H1 (cell line): ENCODE measurements around the gene IDE. TPM values are rescaled to one million over a fixed set of nuclear protein-coding genes. Genes with fewer than 3 reads are reported as not detected.
"Not testable (repeated sequence)": the region's sequence is repeated elsewhere in the genome, so short reads cannot be mapped to it uniquely, and the experiment has no call there.

Experiments used
- CTCF ChIA-PET: fragments of 300-600 bp; sonication (Branson Sonifier 250); formaldehyde crosslinking; loops from one replicate; lab custom pipeline; 2021; ENCODE audit not compliant: partially characterized antibody; lab: Charles Lee
- POLR2A ChIA-PET: fragments of 300-600 bp; sonication (Branson Sonifier 250); formaldehyde crosslinking; loops from one replicate; lab custom pipeline; 2021; ENCODE audit warnings: inconsistent platforms; ENCODE audit not compliant: partially characterized antibody; lab: Charles Lee
- DNase-seq, 2 experiments: peaks; one replicate each; pipeline versions ENCODE4 v3.0.0 to v3.0.0-alpha.2; 2010 to 2022; ENCODE audit warnings: low spot score in 2 of 2, low read depth in 1 of 2, mixed read lengths in 1 of 2
- FAIRE-seq: peaks from 2 replicates; lab custom pipeline; 2011; peaks lifted over from hg19 to GRCh38; lab: Jason Lieb, UNC
- H2AFZ ChIP-seq: 2 replicates; pipeline ENCODE4 v1.8.1; 2012; ENCODE audit warnings: low read length, inconsistent platforms
- H2AK5ac ChIP-seq: 2 replicates; pipeline ENCODE4 v1.6.1; 2013; ENCODE audit warnings: low read depth, low read length
- H2BK120ac ChIP-seq: replicated peaks from 2 replicates; pipeline ENCODE3; 2013; ENCODE audit warnings: low read depth, low read length, inconsistent platforms
- H2BK12ac ChIP-seq: 2 replicates; pipeline ENCODE4 v1.6.1; 2013; ENCODE audit warnings: low read depth, low read length
- H2BK15ac ChIP-seq: 2 replicates; pipeline ENCODE4 v1.6.1; 2013; ENCODE audit warnings: low read length
- H2BK20ac ChIP-seq: 2 replicates; pipeline ENCODE4 v1.6.1; 2013; ENCODE audit warnings: low read length
- H2BK5ac ChIP-seq: 2 replicates; pipeline ENCODE4 v1.6.1; 2013; ENCODE audit warnings: low read depth, low read length
- H3K14ac ChIP-seq: 2 replicates; pipeline ENCODE4 v1.6.1; 2013; ENCODE audit warnings: inconsistent platforms; ENCODE audit not compliant: insufficient read length
- H3K18ac ChIP-seq: 2 replicates; pipeline ENCODE4 v1.6.1; 2013; ENCODE audit warnings: low read length; ENCODE audit errors: extremely low read depth
- H3K23ac ChIP-seq: 2 replicates; pipeline ENCODE4 v1.6.1; 2013; ENCODE audit warnings: inconsistent platforms; ENCODE audit not compliant: insufficient read length
- H3K23me2 ChIP-seq: 2 replicates; pipeline ENCODE4 v1.6.1; 2013; ENCODE audit warnings: low read depth, low read length
- H3K27ac ChIP-seq: 2 replicates; pipeline ENCODE4 v1.6.1; 2011; ENCODE audit warnings: low read depth, low read length, inconsistent platforms
- H3K27me3 ChIP-seq, 4 experiments: replicated peaks in 1 of 4; 1 replicate in 1 of 4; 2 replicates in 3 of 4; pipeline versions ENCODE4 v1.6.1 to v1.8.1; 2011 to 2013; ENCODE audit warnings: low read length in 3 of 4, mild to moderate bottlenecking in 3 of 4, inconsistent platforms in 2 of 4, mixed read lengths in 2 of 4, moderate library complexity in 1 of 4; ENCODE audit not compliant: control insufficient read depth in 3 of 4, insufficient read depth in 3 of 4; ENCODE audit errors: extremely low read depth in 1 of 4
- H3K36me3 ChIP-seq, 4 experiments: 2 replicates each; pipeline versions ENCODE4 v1.6.1 to v1.8.1; 2011 to 2013; ENCODE audit warnings: mild to moderate bottlenecking in 4 of 4, low read length in 3 of 4, moderate library complexity in 2 of 4, control low read depth in 1 of 4, inconsistent platforms in 1 of 4; ENCODE audit not compliant: insufficient read depth in 4 of 4, control insufficient read depth in 2 of 4
- H3K4ac ChIP-seq: replicated peaks from 2 replicates; pipeline ENCODE3; 2013; ENCODE audit warnings: low read length, low read depth, mixed read lengths, inconsistent platforms; ENCODE audit not compliant: insufficient read length
- H3K4me1 ChIP-seq, 4 experiments: replicated peaks in 1 of 4; 1 replicate in 1 of 4; 2 replicates in 3 of 4; pipeline versions ENCODE4 v1.6.1 to v1.8.1; 2011 to 2013; ENCODE audit warnings: low read length in 3 of 4, inconsistent platforms in 2 of 4, mixed read lengths in 1 of 4; ENCODE audit not compliant: insufficient read depth in 4 of 4, control insufficient read depth in 3 of 4
- H3K4me2 ChIP-seq, 2 experiments: 2 replicates each; pipeline versions ENCODE4 v1.6.1 to v1.8.1; 2011 to 2013; ENCODE audit warnings: low read depth in 2 of 2, low read length in 2 of 2, control low read depth in 1 of 2, inconsistent platforms in 1 of 2, mild to moderate bottlenecking in 1 of 2; ENCODE audit not compliant: insufficient read depth in 1 of 2
- H3K4me3 ChIP-seq, 4 experiments: fragments of 200-600, 300-600 bp in 1 of 4; sonication (generic), shearing (Covaris generic), sonication (Bioruptor Twin) in 1 of 4; 2 replicates each; pipeline versions ENCODE4 v1.5.1 to v1.8.1; 2011 to 2016; ENCODE audit warnings: low read length in 4 of 4, low read depth in 3 of 4, control low read depth in 2 of 4, inconsistent platforms in 2 of 4, mild to moderate bottlenecking in 2 of 4, mixed read lengths in 1 of 4, moderate library complexity in 1 of 4; ENCODE audit not compliant: insufficient read depth in 2 of 4; ENCODE audit errors: extremely low read depth in 1 of 4
- H3K56ac ChIP-seq: replicated peaks from 2 replicates; pipeline ENCODE3; 2013; ENCODE audit warnings: low read depth, mild to moderate bottlenecking, mixed read lengths, low read length, inconsistent platforms; ENCODE audit not compliant: insufficient read length
- H3K79me1 ChIP-seq: 2 replicates; pipeline ENCODE4 v1.6.1; 2013; ENCODE audit warnings: low read depth, low read length, control low read depth
- H3K79me2 ChIP-seq, 2 experiments: 2 replicates each; pipeline versions ENCODE4 v1.6.1 to v1.8.1; 2012 to 2013; ENCODE audit warnings: low read length in 2 of 2, mild to moderate bottlenecking in 2 of 2, inconsistent platforms in 1 of 2; ENCODE audit not compliant: insufficient read depth in 2 of 2, control insufficient read depth in 1 of 2
- H3K9ac ChIP-seq, 4 experiments: replicated peaks in 1 of 4; 1 replicate in 1 of 4; 2 replicates in 3 of 4; pipeline versions ENCODE4 v1.6.1 to v1.8.1; 2011 to 2013; ENCODE audit warnings: low read depth in 3 of 4, low read length in 3 of 4, control low read depth in 2 of 4, mild to moderate bottlenecking in 2 of 4, moderate library complexity in 2 of 4, inconsistent platforms in 1 of 4; ENCODE audit errors: extremely low read depth in 1 of 4
- H3K9me3 ChIP-seq, 2 experiments: 2 replicates each; pipeline versions ENCODE4 v1.6.1 to v1.8.1; 2012 to 2013; ENCODE audit warnings: mild to moderate bottlenecking in 2 of 2, moderate library complexity in 2 of 2, control low read depth in 1 of 2, inconsistent platforms in 1 of 2, low read depth in 1 of 2, low read length in 1 of 2, mixed read lengths in 1 of 2; ENCODE audit not compliant: insufficient read depth in 2 of 2
- H4K20me1 ChIP-seq, 2 experiments: replicated peaks in 1 of 2; 2 replicates each; pipeline versions ENCODE3 to v1.8.1; 2011 to 2013; ENCODE audit warnings: inconsistent platforms in 2 of 2, low read length in 2 of 2, mild to moderate bottlenecking in 1 of 2; ENCODE audit not compliant: insufficient read depth in 2 of 2, control insufficient read depth in 1 of 2
- H4K5ac ChIP-seq: 2 replicates; pipeline ENCODE4 v1.6.1; 2013; ENCODE audit warnings: low read length, low read depth, mixed read lengths, inconsistent platforms; ENCODE audit not compliant: insufficient read length
- H4K8ac ChIP-seq: 2 replicates; pipeline ENCODE4 v1.8.0; 2013; ENCODE audit warnings: mild to moderate bottlenecking, moderate library complexity, low read length, inconsistent platforms; ENCODE audit not compliant: insufficient read depth; ENCODE audit errors: extremely low read depth
- H4K91ac ChIP-seq: replicated peaks from 2 replicates; pipeline ENCODE3; 2013; ENCODE audit warnings: low read length, mixed read lengths, inconsistent platforms; ENCODE audit not compliant: insufficient read length
- WGBS, 2 experiments: shearing (Covaris generic) in 1 of 2; methylation state at CpG; one replicate each; pipeline versions ENCODE4 v1.1.6 to v1.1.7; 2013 to 2015; ENCODE audit warnings: low lambda C conversion rate in 2 of 2, mixed read lengths in 2 of 2, inconsistent platforms in 1 of 2, low coverage in 1 of 2, missing lambda C conversion rate in 1 of 2; ENCODE audit not compliant: insufficient replicate concordance in 2 of 2, insufficient coverage in 1 of 2, insufficient read length in 1 of 2; ENCODE audit errors: extremely low coverage in 1 of 2, missing lambda C conversion rate in 1 of 2; 5-methylcytosine and 5-hydroxymethylcytosine counted together
- polyA plus RNA-seq, 7 experiments: library from polyadenylated mRNA; depleted of rRNA in 3 of 7; stranded (reverse) in 5 of 7; unstranded in 2 of 7; fragments of >200 nt in 5 of 7; fragments of 200-250 nt in 2 of 7; gene quantifications; 1 replicate in 5 of 7; 2 replicates in 1 of 7; 4 replicates in 1 of 7; pipeline versions ENCODE4 v1.2.1 to v1.2.3, GENCODE V29; 2011 to 2013; ENCODE audit warnings: missing spikeins in 2 of 7, mixed read lengths in 2 of 7
- total RNA-seq: library from RNA; stranded (reverse); fragmentation: NEBNext Ultra II Directional; extraction: Animal tissue kit (Norgen Biotek cat#: 25700); gene quantifications from 2 replicates; pipeline ENCODE4 v1.2.1, GENCODE V29; 2021

IDE gene
- total and polyA plus RNA-seq, 2 of the 8 experiments (the other 6 are each of a cell fraction or from before 2014, with no cell fraction given): 12.7 to 52.7 TPM

- not testable (repeated sequence) for H2AK5ac ChIP-seq, H3K4me2 ChIP-seq, H3K9ac ChIP-seq, H3K79me2 ChIP-seq, H3K4me1 ChIP-seq, H2BK5ac ChIP-seq, H4K20me1 ChIP-seq, H3K23ac ChIP-seq, H2BK12ac ChIP-seq, H3K56ac ChIP-seq, H4K8ac ChIP-seq, DNase-seq, H2BK120ac ChIP-seq, H2BK20ac ChIP-seq, H2AFZ ChIP-seq, FAIRE-seq, H3K9me3 ChIP-seq, H3K4me3 ChIP-seq, H3K18ac ChIP-seq, H3K14ac ChIP-seq, H4K5ac ChIP-seq, H3K79me1 ChIP-seq, H3K27ac ChIP-seq, H4K91ac ChIP-seq, H3K36me3 ChIP-seq, H3K27me3 ChIP-seq, H3K23me2 ChIP-seq, H2BK15ac ChIP-seq, H3K4ac ChIP-seq
- ChIA-PET CTCF (interaction anchor here (1.2 to 1.3 kb wide), 2 partner anchors 55 to 65 kb away, joined by 3 to 4 read pairs; no protein-coding TSS in a partner anchor), POLR2A (interaction anchor here (0.7 to 3.2 kb wide), 2 partner anchors 9 to 341 kb away, joined by 3 to 11 read pairs; no protein-coding TSS in a partner anchor)
- 98% methylated on average over 5 of the region's 6 CpGs; no CpG with 5 or more reads in 1 of the 2 experiments for WGBS, 2 experiments
Observed at GRCh38 chr10:92582347-92582746, 8.5 kb upstream of the IDE start.
